Chondrocyte (in vitro differentiated cells): ENCODE measurements around the gene SPTBN4. TPM values are rescaled to one million over a fixed set of nuclear protein-coding genes. Genes with fewer than 3 reads are reported as not detected.
"Not testable (repeated sequence)": the region's sequence is repeated elsewhere in the genome, so short reads cannot be mapped to it uniquely, and the experiment has no call there.

Experiments used
- DNase-seq: peaks from one replicate; pipeline ENCODE4 v3.0.0; 2021; ENCODE audit warnings: mixed read lengths, low spot score
- H3K27ac Mint-ChIP-seq: one replicate; pipeline ENCODE4 v1.8.0; 2021; ENCODE audit warnings: mild to moderate bottlenecking, moderate library complexity, mixed read lengths; ENCODE audit not compliant: unreplicated experiment
- H3K27me3 Mint-ChIP-seq: 2 replicates; pipeline ENCODE4 v1.8.0; 2021; ENCODE audit warnings: low read depth, mixed read lengths
- H3K36me3 Mint-ChIP-seq: 2 replicates; pipeline ENCODE4 v1.8.0; 2021; ENCODE audit warnings: low read depth, mixed read lengths
- H3K4me1 Mint-ChIP-seq: 2 replicates; pipeline ENCODE4 v1.8.0; 2021; ENCODE audit warnings: low read depth, mild to moderate bottlenecking, mixed read lengths
- H3K4me3 Mint-ChIP-seq: one replicate; pipeline ENCODE4 v1.8.0; 2021; ENCODE audit warnings: mild to moderate bottlenecking, moderate library complexity, mixed read lengths; ENCODE audit not compliant: unreplicated experiment
- H3K9me3 Mint-ChIP-seq: 2 replicates; pipeline ENCODE4 v1.8.0; 2021; ENCODE audit warnings: low read depth, mixed read lengths
- CTCF ChIP-seq: fragments of 200-600 bp; sonication (generic); IDR thresholded peaks from 2 replicates; pipeline ENCODE4 v1.5.0; 2021; ENCODE audit warnings: antibody characterized with exemption, mild to moderate bottlenecking, moderate library complexity
- total RNA-seq: library from RNA; stranded (reverse); gene quantifications from 3 replicates; pipeline ENCODE4 v1.2.1, GENCODE V29; 2021

The SPTBN4 gene
- total RNA-seq, 1 donor from 2014 or later, result 2.5 TPM

GRCh38 chr19:40469011-40469410 lies 2.2 kb downstream of the SPTBN4 start:
- H3K9me3 Mint-ChIP-seq, result no peaks in the 10 kb centered on the region
- no peak for TF ChIP-seq CTCF
- no peak for DNase-seq
- peaks cover 6% of the 10 kb centered on the region for H3K27me3 Mint-ChIP-seq
- H3K4me1 Mint-ChIP-seq, result peaks cover 23% of the 10 kb centered on the region
- H3K27ac Mint-ChIP-seq, result no peak overlapping the region
- H3K4me3 Mint-ChIP-seq, result no peak overlapping the region
- no peaks in the 10 kb centered on the region for H3K36me3 Mint-ChIP-seq

- H3K9me3 Mint-ChIP-seq, result no peaks in the 10 kb centered on the region
- DNase-seq, result no peak
- no peak overlapping the region for H3K27ac Mint-ChIP-seq
- H3K4me1 Mint-ChIP-seq, result peaks cover 7% of the 10 kb centered on the region
- H3K27me3 Mint-ChIP-seq, result peaks cover 6% of the 10 kb centered on the region
- H3K36me3 Mint-ChIP-seq, result no peaks in the 10 kb centered on the region
- no peak overlapping the region for H3K4me3 Mint-ChIP-seq
- TF ChIP-seq CTCF, result no peak
Measured at GRCh38 chr19:40471111-40471510, 4.3 kb downstream of the SPTBN4 start.

- Mint-ChIP-seq H3K27ac (no peak overlapping the region), H3K36me3 (no peaks in the 10 kb centered on the region), H3K4me3 (no peak overlapping the region), H3K4me1 (no peaks in the 10 kb centered on the region), H3K27me3 (peaks cover 3% of the 10 kb centered on the region), H3K9me3 (no peaks in the 10 kb centered on the region)
- no peak for DNase-seq
- no peak for TF ChIP-seq CTCF
Measured at GRCh38 chr19:40472516-40472915, 5.7 kb downstream of the SPTBN4 start.

GRCh38 chr19:40474737-40475136 lies 7.9 kb downstream of the SPTBN4 start:
- H3K4me1 Mint-ChIP-seq, result no peaks in the 10 kb centered on the region
- H3K27me3 Mint-ChIP-seq, result peaks cover 4% of the 10 kb centered on the region
- H3K9me3 Mint-ChIP-seq, result no peaks in the 10 kb centered on the region
- no peak overlapping the region for H3K4me3 Mint-ChIP-seq
- no peaks in the 10 kb centered on the region for H3K36me3 Mint-ChIP-seq
- DNase-seq, result no peak
- no peak for TF ChIP-seq CTCF
- no peak overlapping the region for H3K27ac Mint-ChIP-seq

GRCh38 chr19:40475878-40476644 lies 9.3 kb downstream of the SPTBN4 start:
- not testable (repeated sequence) for H3K27ac Mint-ChIP-seq, H3K4me1 Mint-ChIP-seq, H3K9me3 Mint-ChIP-seq, H3K27me3 Mint-ChIP-seq, H3K36me3 Mint-ChIP-seq, H3K4me3 Mint-ChIP-seq, DNase-seq

- Mint-ChIP-seq H3K27ac (no peak overlapping the region), H3K9me3 (no peaks in the 10 kb centered on the region), H3K36me3 (peaks cover 1% of the 10 kb centered on the region), H3K4me1 (peaks cover 6% of the 10 kb centered on the region), H3K27me3 (peaks cover 26% of the 10 kb centered on the region), H3K4me3 (no peak overlapping the region)
- DNase-seq, result no peak
- no peak for TF ChIP-seq CTCF
Measured at GRCh38 chr19:40486017-40486416, 19.2 kb downstream of the SPTBN4 start.
